A549 treated with DMSO at 1 μM for 4 hours (cell line): ENCODE measurements around the gene OR6X1. TPM values are rescaled to one million over a fixed set of nuclear protein-coding genes. Genes with fewer than 3 reads are reported as not detected.

Source experiments
- total RNA-seq: library from RNA; stranded (reverse); fragments of 200-300 nt; extraction: Qiagen RNA extraction; gene quantifications from 5 replicates; pipeline ENCODE4 v1.2.3, GENCODE V29; 2022; ENCODE audit warnings: low read depth

The OR6X1 gene
- total RNA-seq, result not detected in 5 replicates

GRCh38 chr11:123754101-123754568 is at the start of gene OR6X1:
Gene OR6X1, minus strand, starts transcription at chr11:123754518. Its CDS starts 0 bp downstream, at chr11:123754518.

GRCh38 chr11:123741159-123742030 is 12.9 kb downstream of the OR6X1 start, which contains the start of gene ZNF202:
Gene ZNF202, minus strand, starts transcription at chr11:123741660. Its CDS starts 10,772 bp downstream, at chr11:123730888.

Other genes with a start within 250 kb of the OR6X1 start
- 0.10 to 0.25 TPM (median 0.15 TPM) in 5 replicates for gene SCN3B, start 99.9 kb downstream of the OR6X1 start, total RNA-seq
- 10.1 to 11.7 TPM (median 10.9 TPM) in 5 replicates for gene ZNF202, start 12.9 kb downstream of the OR6X1 start, total RNA-seq
- not detected in 5 replicates for gene OR6M1, start 51.8 kb upstream of the OR6X1 start, total RNA-seq
- not detected in 5 replicates for gene TMEM225, start 131.2 kb upstream of the OR6X1 start, total RNA-seq
- gene OR8D4, start 147.6 kb upstream of the OR6X1 start, total RNA-seq, result not detected in 5 replicates
- not detected in 5 replicates for gene OR4D5, start 185.1 kb upstream of the OR6X1 start, total RNA-seq
- gene OR6T1, start 189.3 kb upstream of the OR6X1 start, total RNA-seq, result not detected in 5 replicates
- gene OR10S1, start 223.3 kb upstream of the OR6X1 start, total RNA-seq, result not detected in 5 replicates
- not detected in 5 replicates for gene OR10G6, start 240.6 kb upstream of the OR6X1 start, total RNA-seq